Stomach (tissue), 9 donors: ENCODE data around the gene TCP1. TPM values are rescaled to one million over a fixed set of nuclear protein-coding genes. Genes with fewer than 3 reads are reported as not detected.

ENCODE experiments used
- DNase-seq, 2 donors: peaks; one replicate each; pipeline versions ENCODE4 v3.0.0 to v3.0.0-alpha.2; 2013 to 2019
- H3K27ac ChIP-seq, 5 donors: fragments of 200-600 bp in 4 of 5; sonication (generic) in 4 of 5; one replicate each; pipeline ENCODE4 v1.5.1; 2013 to 2019; ENCODE audit warnings: mild to moderate bottlenecking in 1 of 5, moderate library complexity in 1 of 5
- H3K27me3 ChIP-seq, 3 donors: fragments of 200-600 bp; sonication (generic); one replicate each; pipeline ENCODE4 v1.5.1; 2017 to 2019; ENCODE audit warnings: mixed run types in 1 of 3
- H3K36me3 ChIP-seq, 4 donors: fragments of 200-600 bp; sonication (generic); 1 replicate in 3 of 4; 2 replicates in 1 of 4; pipeline ENCODE4 v1.5.1; 2016 to 2019
- H3K4me1 ChIP-seq, 4 donors: fragments of 200-600 bp; sonication (generic); one replicate each; pipeline ENCODE4 v1.5.1; 2016 to 2019
- H3K4me3 ChIP-seq, 4 donors: fragments of 200-600 bp; sonication (generic) in 3 of 4; one replicate each; pipeline ENCODE4 v1.5.1; 2016 to 2019; ENCODE audit warnings: mild to moderate bottlenecking in 1 of 4
- H3K9me3 ChIP-seq, 4 donors: fragments of 200-600 bp; sonication (generic); one replicate each; pipeline ENCODE4 v1.5.1; 2016 to 2019
- EP300 ChIP-seq: sonication (generic); formaldehyde crosslinking; IDR thresholded peaks from one replicate; pipeline ENCODE4 v1.6.1; 2017; ENCODE audit warnings: antibody characterized with exemption
- POLR2A ChIP-seq, 4 donors: fragments of 450-650 bp; IDR thresholded peaks; one replicate each; pipeline ENCODE4 v1.6.1; 2016; ENCODE audit warnings: antibody characterized with exemption in 4 of 4, control low read depth in 2 of 4, mild to moderate bottlenecking in 1 of 4, moderate library complexity in 1 of 4
- POLR2AphosphoS5 ChIP-seq, 3 donors: sonication (generic); formaldehyde crosslinking; IDR thresholded peaks; one replicate each; pipeline ENCODE4 v1.6.1; 2016; ENCODE audit warnings: antibody characterized with exemption in 3 of 3
- WGBS, 5 donors: extraction: QIAGEN DNeasy Blood & Tissue Kit in 3 of 5; methylation state at CpG; one replicate each; pipeline versions ENCODE4 v1.1.5 to v1.1.7; 2013 to 2018; 5-methylcytosine and 5-hydroxymethylcytosine counted together
- intact Hi-C: fragments of 100-400 bp; cut with DNase I; formaldehyde crosslinking; loops from one replicate; pipeline ENCODE4 v1.15.1; 2023; ENCODE audit warnings: low total_unique reads
- polyA plus RNA-seq, 3 donors: library from polyadenylated mRNA; stranded (reverse); fragments of 200-250 nt; gene quantifications; one replicate each; pipeline ENCODE4 v1.2.3, GENCODE V29; 2013
- total RNA-seq, 5 donors: library from RNA; depleted of rRNA; stranded (reverse); fragments of >200 nt; gene quantifications; one replicate each; pipeline versions ENCODE4 v1.1.0 to v1.2.3, GENCODE V29; 2014 to 2016
- TF ChIP-seq, protein P1 (sequence below), 7 experiments: fragments of 450-650 bp in 4 of 7; fragments of 200-600 bp in 3 of 7; sonication (generic) in 3 of 7; IDR thresholded peaks; one replicate each; pipeline ENCODE4 v1.5.1; 2016 to 2019; ENCODE audit warnings: antibody characterized with exemption in 7 of 7, control low read depth in 2 of 7, mild to moderate bottlenecking in 1 of 7
- donor health status: healthy with polysubstance abuse.
- donor health status: Bipolar disorder and iron deficiency.
- donor health status: healthy.

The TCP1 gene
- total and polyA plus RNA-seq, 8 donors, result 52.7 to 199 (median 110) TPM

DNA sequence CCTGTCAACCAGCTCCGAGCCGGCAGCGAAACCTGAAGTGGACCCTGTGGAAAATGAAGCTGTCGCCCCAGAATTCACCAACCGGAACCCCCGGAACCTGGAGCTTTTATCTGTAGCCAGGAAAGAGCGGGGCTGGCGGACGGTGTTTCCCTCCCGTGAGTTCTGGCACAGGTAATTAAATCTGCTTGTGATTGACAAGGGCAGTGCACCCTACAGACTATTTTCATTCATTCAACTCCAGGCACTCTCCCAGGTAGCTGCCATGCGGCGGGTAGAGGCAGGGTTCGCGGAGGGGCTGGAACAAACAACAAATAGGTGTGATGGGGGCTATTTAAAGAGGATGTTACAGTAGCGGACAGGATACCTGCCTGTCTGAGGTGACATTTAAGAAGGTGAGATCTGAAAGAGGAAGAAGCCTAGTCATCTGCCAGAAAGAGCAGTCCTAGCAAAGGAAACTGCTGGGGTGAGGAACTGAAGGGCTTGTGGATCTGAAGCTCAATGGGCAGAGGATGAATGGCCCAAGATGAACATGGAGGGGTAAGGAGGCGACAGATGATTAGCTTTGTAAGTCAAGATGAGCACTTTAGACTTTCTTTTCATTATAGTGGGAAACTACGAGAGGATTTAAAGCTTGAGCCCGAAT is 1.7 kb upstream of the TCP1 start:
- intact Hi-C loops, result loop anchor here (10.0 kb wide), 1 partner anchor 96 kb away; the partner anchor contains the start of gene SOD2
- Histone ChIP-seq H3K27ac (peak overlapping the region; percentile 96 to 99 (median 98)), H3K36me3 (peaks cover 8 to 54% (median 52%) of the 10 kb centered on the region in 4 donors), H3K27me3 (no peaks in the 10 kb centered on the region), H3K9me3 (no peaks in the 10 kb centered on the region), H3K4me1 (peaks cover 37 to 71% (median 50%) of the 10 kb centered on the region in 4 donors), H3K4me3 (peak overlapping the region; percentile 89 to 93 (median 93))
- TF ChIP-seq EP300, result no peak
- no peak for TF ChIP-seq POLR2AphosphoS5 (IDR thresholded peaks at IDR 0.05)
- no peak for TF ChIP-seq POLR2A (IDR thresholded peaks at IDR 0.05)
- TF ChIP-seq, protein P1, sequence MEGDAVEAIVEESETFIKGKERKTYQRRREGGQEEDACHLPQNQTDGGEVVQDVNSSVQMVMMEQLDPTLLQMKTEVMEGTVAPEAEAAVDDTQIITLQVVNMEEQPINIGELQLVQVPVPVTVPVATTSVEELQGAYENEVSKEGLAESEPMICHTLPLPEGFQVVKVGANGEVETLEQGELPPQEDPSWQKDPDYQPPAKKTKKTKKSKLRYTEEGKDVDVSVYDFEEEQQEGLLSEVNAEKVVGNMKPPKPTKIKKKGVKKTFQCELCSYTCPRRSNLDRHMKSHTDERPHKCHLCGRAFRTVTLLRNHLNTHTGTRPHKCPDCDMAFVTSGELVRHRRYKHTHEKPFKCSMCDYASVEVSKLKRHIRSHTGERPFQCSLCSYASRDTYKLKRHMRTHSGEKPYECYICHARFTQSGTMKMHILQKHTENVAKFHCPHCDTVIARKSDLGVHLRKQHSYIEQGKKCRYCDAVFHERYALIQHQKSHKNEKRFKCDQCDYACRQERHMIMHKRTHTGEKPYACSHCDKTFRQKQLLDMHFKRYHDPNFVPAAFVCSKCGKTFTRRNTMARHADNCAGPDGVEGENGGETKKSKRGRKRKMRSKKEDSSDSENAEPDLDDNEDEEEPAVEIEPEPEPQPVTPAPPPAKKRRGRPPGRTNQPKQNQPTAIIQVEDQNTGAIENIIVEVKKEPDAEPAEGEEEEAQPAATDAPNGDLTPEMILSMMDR (IDR thresholded peaks at IDR 0.05), result no peak
- WGBS, 5 donors, result 14 to 15% (median 15%) methylated on average over 14 to 18 of the region's 18 CpGs
- peak in 1 of 2 donors; percentile 26 for DNase-seq

DNA sequence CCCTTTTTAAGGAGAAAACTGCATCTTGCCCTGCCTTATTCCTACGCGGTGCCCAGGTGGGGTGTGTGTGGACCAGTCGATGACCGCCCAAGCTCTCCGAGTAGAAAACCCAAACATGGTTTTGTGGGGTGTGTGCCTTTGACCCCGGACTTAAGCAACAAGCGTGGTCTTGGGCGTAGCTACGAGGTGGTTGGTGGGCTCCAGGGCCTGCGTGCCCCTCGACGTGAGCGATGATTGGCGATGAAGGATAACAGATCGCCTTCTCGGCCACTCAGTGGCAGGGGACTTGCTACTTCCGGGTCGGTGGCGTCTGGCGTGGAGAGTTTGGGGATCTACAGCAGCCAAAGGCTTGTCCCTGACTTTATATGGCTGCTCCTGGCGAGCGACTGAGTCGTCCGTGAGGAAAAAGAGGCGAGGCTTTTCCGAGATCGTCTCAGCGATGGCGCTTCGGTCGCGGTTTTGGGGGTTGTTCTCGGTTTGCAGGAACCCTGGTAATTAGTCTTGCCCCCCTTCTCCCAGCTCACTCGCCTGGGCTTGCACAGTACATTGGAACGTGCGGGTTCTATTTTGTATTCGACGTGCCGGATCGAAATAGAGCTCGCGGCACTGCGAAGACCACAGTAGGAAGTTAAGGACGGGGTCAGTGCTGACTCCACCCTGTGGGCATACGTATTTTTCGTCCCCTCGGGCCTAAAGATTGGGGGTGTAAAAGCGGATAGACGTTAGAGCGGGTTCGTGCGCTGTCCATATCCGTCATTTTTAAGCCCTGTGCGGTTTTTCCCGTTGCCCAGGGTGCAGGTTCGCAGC is 950 bp upstream of the TCP1 start, which contains the start of gene MRPL18:
Gene MRPL18 (plus strand): TSS at position 319 of the 807 bp plus-strand sequence. CDS start 121 bp downstream, at position 440.
- Histone ChIP-seq H3K4me1 (peaks cover 37 to 71% (median 55%) of the 10 kb centered on the region in 4 donors), H3K4me3 (peak within 1 kb of the TSS; percentile 89 to 93 (median 93)), H3K27ac (peak within 1 kb of the TSS; percentile 96 to 99 (median 98)), H3K36me3 (peaks cover 9 to 54% (median 52%) of the 10 kb centered on the region in 4 donors), H3K27me3 (no peaks in the 10 kb centered on the region), H3K9me3 (no peaks in the 10 kb centered on the region)
- TF ChIP-seq EP300, result no peak
- peak in 1 of 4 donors; percentile 15 for TF ChIP-seq POLR2A (IDR thresholded peaks at IDR 0.05)
- peak; percentile 62 to 82 (median 82) for TF ChIP-seq POLR2AphosphoS5 (IDR thresholded peaks at IDR 0.05)
- peak; percentile 93 to 99 for DNase-seq
- intact Hi-C loops, result loop anchor here (10.0 kb wide), 1 partner anchor 96 kb away; the partner anchor contains the start of gene SOD2
- 0 to 1% (median 0%) methylated on average over 37 to 56 of the region's 56 CpGs for WGBS, 5 donors

DNA sequence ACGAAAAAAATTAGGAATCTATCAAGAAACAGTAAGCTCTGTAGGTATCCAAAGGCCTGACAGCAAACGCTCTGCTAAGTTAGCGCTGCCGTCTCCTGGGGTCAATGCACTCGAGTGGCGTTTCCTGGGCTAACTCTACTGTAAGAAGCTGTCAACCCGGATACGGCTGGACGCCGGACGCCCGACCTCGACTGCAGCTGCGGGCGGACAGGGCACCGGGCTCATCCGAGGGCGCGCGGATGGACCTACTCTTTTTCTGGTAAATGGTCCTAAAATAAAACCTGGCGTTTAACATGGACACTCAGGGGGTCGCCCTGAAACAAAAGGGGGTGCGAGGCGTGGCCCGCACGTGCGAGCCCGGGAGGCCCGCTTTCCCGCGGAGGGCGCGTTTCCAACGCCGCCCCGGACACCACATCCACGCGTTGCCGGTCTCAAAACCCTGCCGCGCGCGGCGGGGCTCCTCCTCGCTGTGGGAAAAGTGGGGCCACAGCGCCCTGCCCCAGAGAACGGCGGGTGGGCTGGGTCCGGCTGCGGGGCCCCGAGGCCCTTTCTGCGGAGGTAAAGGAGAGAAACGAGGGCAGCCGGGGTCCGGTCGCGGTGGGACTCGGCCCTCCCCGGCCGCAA is 537 bp downstream of the TCP1 start:
- TF ChIP-seq POLR2AphosphoS5 (IDR thresholded peaks at IDR 0.05) (peak in 1 of 3 donors; percentile 22), EP300 (no peak), POLR2A (IDR thresholded peaks at IDR 0.05) (no peak)
- TF ChIP-seq, protein P1 (IDR thresholded peaks at IDR 0.05), result no peak
- peak overlapping the region; percentile 96 to 99 (median 97) for H3K27ac ChIP-seq
- peak overlapping the region; percentile 89 to 93 (median 93) for H3K4me3 ChIP-seq
- peak; percentile 59 to 75 for DNase-seq
- no peaks in the 10 kb centered on the region for H3K27me3 ChIP-seq
- intact Hi-C loops, result no loop called here
- no peaks in the 10 kb centered on the region for H3K9me3 ChIP-seq
- 0 to 1% (median 0%) methylated on average over 45 to 60 of the region's 60 CpGs for WGBS, 5 donors
- H3K4me1 ChIP-seq, result peaks cover 37 to 71% (median 58%) of the 10 kb centered on the region in 4 donors
- peaks cover 21 to 56% (median 55%) of the 10 kb centered on the region in 4 donors for H3K36me3 ChIP-seq

DNA sequence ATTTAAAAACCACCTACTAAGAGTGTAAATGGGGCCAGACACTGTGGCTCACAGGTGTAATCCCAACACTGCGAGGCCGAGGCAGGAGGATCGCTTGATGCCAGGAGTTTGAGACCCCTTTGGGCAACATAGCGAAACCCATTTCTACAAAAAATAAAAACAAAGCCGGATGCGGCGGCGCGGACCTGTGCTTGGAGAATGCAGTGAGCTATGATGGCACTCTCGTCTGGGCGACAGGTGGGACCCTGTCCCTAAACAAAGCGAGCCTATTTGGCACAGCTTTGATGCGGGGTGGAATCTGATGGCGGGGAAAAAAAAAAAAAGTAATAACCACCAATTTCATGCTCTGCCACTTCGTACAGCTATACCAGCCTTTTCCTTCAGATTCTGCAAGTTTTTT is 1.1 kb downstream of the TCP1 start:
- Histone ChIP-seq H3K27me3 (no peaks in the 10 kb centered on the region), H3K36me3 (peaks cover 26 to 56% (median 56%) of the 10 kb centered on the region in 4 donors), H3K4me1 (peaks cover 37 to 68% (median 55%) of the 10 kb centered on the region in 4 donors), H3K9me3 (no peaks in the 10 kb centered on the region), H3K4me3 (peak overlapping the region; percentile 89 to 93 (median 93)), H3K27ac (peak overlapping the region in 4 of 5 donors; percentile 96 to 99 (median 98))
- DNase-seq, result peak in 1 of 2 donors; percentile 15
- intact Hi-C loops, result no loop called here
- 13 to 27% (median 18%) methylated on average over 15 of the region's 15 CpGs for WGBS, 5 donors
- TF ChIP-seq, protein P1 (IDR thresholded peaks at IDR 0.05), result no peak
- no peak for TF ChIP-seq POLR2AphosphoS5 (IDR thresholded peaks at IDR 0.05)
- no peak for TF ChIP-seq EP300
- TF ChIP-seq POLR2A (IDR thresholded peaks at IDR 0.05), result no peak
